NT2/D1 (cell line): ENCODE measurements around the gene TUBA8.
"Not testable (repeated sequence)": the region's sequence is repeated elsewhere in the genome, so short reads cannot be mapped to it uniquely, and the experiment has no call there.

Source experiments
- SUZ12 ChIP-seq: IDR thresholded peaks from 2 replicates; pipeline ENCODE4 v1.6.1; 2011; ENCODE audit not compliant: insufficient read length, insufficient read depth; ENCODE audit errors: extremely low read depth
- YY1 ChIP-seq: IDR thresholded peaks from 2 replicates; pipeline ENCODE4 v1.6.1; 2011; ENCODE audit not compliant: insufficient read length, insufficient read depth
- ZNF274 ChIP-seq: IDR thresholded peaks from 2 replicates; pipeline ENCODE4 v1.6.1; 2011; ENCODE audit warnings: mild to moderate bottlenecking, low read depth, low read length

- not testable (repeated sequence) for TF ChIP-seq SUZ12, ZNF274, YY1
These were observed 12.9 kb downstream of the TUBA8 start for GRCh38 chr22:18123476-18124025.
